ENCODE measurements around the gene NIPA2. TPM values are rescaled to one million over a fixed set of nuclear protein-coding genes. Genes with fewer than 3 reads are reported as not detected.

The NIPA2 gene
- total RNA-seq, 1 donor from 2014 or later, result 103 TPM

DNA sequence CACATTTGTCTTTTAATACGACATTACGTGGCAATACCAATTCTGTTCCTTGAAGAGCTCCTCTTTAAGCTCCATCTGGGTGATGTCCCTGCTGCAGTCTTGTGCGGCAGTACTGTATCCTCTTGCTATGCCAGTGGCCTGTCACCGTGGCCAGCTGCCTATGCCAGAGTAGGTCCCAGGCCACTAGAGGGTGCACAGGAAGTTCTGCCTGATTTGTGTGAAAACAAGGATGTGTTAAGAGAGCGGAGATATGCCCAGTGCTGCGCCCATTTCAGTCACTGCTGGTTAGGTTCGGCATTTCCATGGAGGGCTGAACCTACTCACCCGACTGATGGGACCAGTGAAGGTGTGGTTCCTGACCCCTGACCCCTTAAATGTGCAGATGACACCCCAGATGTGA, 26.8 kb upstream of the NIPA2 start:
- H3K4me2 ChIP-seq (ENCODE audit: low read length), result no peak overlapping the region
- H3K9ac ChIP-seq (ENCODE audit: low read length), result no peak overlapping the region
- DNase-seq (ENCODE audit: low read depth) (no peak), FAIRE-seq (no peak)
- no peak for TF ChIP-seq EZH2 (IDR thresholded peaks at IDR 0.05; ENCODE audit: insufficient read depth, low read length)
- TF ChIP-seq, protein P1, sequence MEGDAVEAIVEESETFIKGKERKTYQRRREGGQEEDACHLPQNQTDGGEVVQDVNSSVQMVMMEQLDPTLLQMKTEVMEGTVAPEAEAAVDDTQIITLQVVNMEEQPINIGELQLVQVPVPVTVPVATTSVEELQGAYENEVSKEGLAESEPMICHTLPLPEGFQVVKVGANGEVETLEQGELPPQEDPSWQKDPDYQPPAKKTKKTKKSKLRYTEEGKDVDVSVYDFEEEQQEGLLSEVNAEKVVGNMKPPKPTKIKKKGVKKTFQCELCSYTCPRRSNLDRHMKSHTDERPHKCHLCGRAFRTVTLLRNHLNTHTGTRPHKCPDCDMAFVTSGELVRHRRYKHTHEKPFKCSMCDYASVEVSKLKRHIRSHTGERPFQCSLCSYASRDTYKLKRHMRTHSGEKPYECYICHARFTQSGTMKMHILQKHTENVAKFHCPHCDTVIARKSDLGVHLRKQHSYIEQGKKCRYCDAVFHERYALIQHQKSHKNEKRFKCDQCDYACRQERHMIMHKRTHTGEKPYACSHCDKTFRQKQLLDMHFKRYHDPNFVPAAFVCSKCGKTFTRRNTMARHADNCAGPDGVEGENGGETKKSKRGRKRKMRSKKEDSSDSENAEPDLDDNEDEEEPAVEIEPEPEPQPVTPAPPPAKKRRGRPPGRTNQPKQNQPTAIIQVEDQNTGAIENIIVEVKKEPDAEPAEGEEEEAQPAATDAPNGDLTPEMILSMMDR (IDR thresholded peaks at IDR 0.05; ENCODE audit: insufficient read depth, low read depth, low read length), result peak; percentile 16
- no peaks in the 10 kb centered on the region for H3K36me3 ChIP-seq (ENCODE audit: insufficient read depth, low read length)
- H2AFZ ChIP-seq (ENCODE audit: low read depth, low read length), result no peak overlapping the region
- H3K4me3 ChIP-seq (ENCODE audit: insufficient read depth, low read depth, low read length), result no peak overlapping the region
- H3K36me3 Mint-ChIP-seq (ENCODE audit: low read depth, unreplicated experiment), result peaks cover under 1% of the 10 kb centered on the region
- no peaks in the 10 kb centered on the region for H3K9me3 Mint-ChIP-seq (ENCODE audit: unreplicated experiment)
- H3K4me3 Mint-ChIP-seq (ENCODE audit: unreplicated experiment), result no peak overlapping the region
- H4K20me1 ChIP-seq (ENCODE audit: insufficient read depth, low read length), result no peaks in the 10 kb centered on the region
- H3K4me1 ChIP-seq (ENCODE audit: insufficient read depth, low read length), result no peaks in the 10 kb centered on the region
- H3K27ac ChIP-seq (ENCODE audit: low read depth, low read length), result no peak overlapping the region
- no peaks in the 10 kb centered on the region for H3K27me3 ChIP-seq (ENCODE audit: insufficient read depth, low read length)
- no peaks in the 10 kb centered on the region for H3K79me2 ChIP-seq (ENCODE audit: insufficient read depth, low read length)
- H3K4me1 Mint-ChIP-seq (ENCODE audit: low read depth, unreplicated experiment), result peaks cover 2% of the 10 kb centered on the region
- H3K27ac Mint-ChIP-seq (ENCODE audit: unreplicated experiment), result no peak overlapping the region
- no peaks in the 10 kb centered on the region for H3K27me3 Mint-ChIP-seq (ENCODE audit: low read depth, unreplicated experiment)
- H3K9me3 ChIP-seq (ENCODE audit: insufficient read depth, low read depth, low read length), result no peaks in the 10 kb centered on the region

GRCh38 chr15:22813844-22814243, 24.6 kb upstream of the NIPA2 start:
- H3K9me3 ChIP-seq (ENCODE audit: insufficient read depth, low read depth, low read length), result no peaks in the 10 kb centered on the region
- H3K27me3 Mint-ChIP-seq (ENCODE audit: low read depth, unreplicated experiment), result no peaks in the 10 kb centered on the region
- H3K27me3 ChIP-seq (ENCODE audit: insufficient read depth, low read length), result no peaks in the 10 kb centered on the region
- TF ChIP-seq, protein P1 (IDR thresholded peaks at IDR 0.05; ENCODE audit: insufficient read depth, low read depth, low read length), result no peak
- TF ChIP-seq EZH2 (IDR thresholded peaks at IDR 0.05; ENCODE audit: insufficient read depth, low read length), result no peak
- no peaks in the 10 kb centered on the region for H3K4me1 ChIP-seq (ENCODE audit: insufficient read depth, low read length)
- DNase-seq (ENCODE audit: low read depth) (no peak), FAIRE-seq (no peak)
- no peaks in the 10 kb centered on the region for H3K79me2 ChIP-seq (ENCODE audit: insufficient read depth, low read length)
- no peak overlapping the region for H3K27ac Mint-ChIP-seq (ENCODE audit: unreplicated experiment)
- no peak overlapping the region for H3K4me3 ChIP-seq (ENCODE audit: insufficient read depth, low read depth, low read length)
- no peaks in the 10 kb centered on the region for H3K36me3 ChIP-seq (ENCODE audit: insufficient read depth, low read length)
- H2AFZ ChIP-seq (ENCODE audit: low read depth, low read length), result no peak overlapping the region
- H3K4me3 Mint-ChIP-seq (ENCODE audit: unreplicated experiment), result no peak overlapping the region
- no peaks in the 10 kb centered on the region for H3K9me3 Mint-ChIP-seq (ENCODE audit: unreplicated experiment)
- H3K36me3 Mint-ChIP-seq (ENCODE audit: low read depth, unreplicated experiment), result no peaks in the 10 kb centered on the region
- H4K20me1 ChIP-seq (ENCODE audit: insufficient read depth, low read length), result no peaks in the 10 kb centered on the region
- no peak overlapping the region for H3K9ac ChIP-seq (ENCODE audit: low read length)
- no peak overlapping the region for H3K27ac ChIP-seq (ENCODE audit: low read depth, low read length)
- no peak overlapping the region for H3K4me2 ChIP-seq (ENCODE audit: low read length)
- peaks cover 2% of the 10 kb centered on the region for H3K4me1 Mint-ChIP-seq (ENCODE audit: low read depth, unreplicated experiment)

DNA sequence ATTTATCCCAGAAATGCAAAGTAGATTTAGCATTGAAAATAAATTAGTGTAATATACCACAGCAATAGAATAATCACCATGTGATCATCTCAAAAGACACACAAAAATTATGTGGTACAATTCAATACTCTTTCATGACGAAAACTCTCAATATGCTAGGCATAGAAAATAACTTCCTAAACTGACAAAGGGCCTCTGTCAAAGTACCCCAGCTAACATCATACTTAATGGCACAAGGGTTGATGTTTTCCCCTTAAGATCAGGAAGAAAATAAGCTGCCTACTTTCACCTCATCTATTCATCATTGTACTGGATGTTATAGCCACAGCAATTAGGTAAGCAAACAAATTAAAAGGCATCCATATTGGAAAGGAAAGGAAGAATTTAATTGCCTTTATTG, 22.7 kb upstream of the NIPA2 start:
- no peaks in the 10 kb centered on the region for H3K27me3 Mint-ChIP-seq (ENCODE audit: low read depth, unreplicated experiment)
- no peak overlapping the region for H3K4me2 ChIP-seq (ENCODE audit: low read length)
- no peak overlapping the region for H3K4me3 Mint-ChIP-seq (ENCODE audit: unreplicated experiment)
- H3K4me1 ChIP-seq (ENCODE audit: insufficient read depth, low read length), result no peaks in the 10 kb centered on the region
- H3K27me3 ChIP-seq (ENCODE audit: insufficient read depth, low read length), result no peaks in the 10 kb centered on the region
- H3K27ac Mint-ChIP-seq (ENCODE audit: unreplicated experiment), result no peak overlapping the region
- H3K4me1 Mint-ChIP-seq (ENCODE audit: low read depth, unreplicated experiment), result peaks cover 2% of the 10 kb centered on the region
- no peak overlapping the region for H3K9ac ChIP-seq (ENCODE audit: low read length)
- H3K4me3 ChIP-seq (ENCODE audit: insufficient read depth, low read depth, low read length), result no peak overlapping the region
- no peaks in the 10 kb centered on the region for H3K79me2 ChIP-seq (ENCODE audit: insufficient read depth, low read length)
- no peaks in the 10 kb centered on the region for H3K36me3 ChIP-seq (ENCODE audit: insufficient read depth, low read length)
- no peaks in the 10 kb centered on the region for H4K20me1 ChIP-seq (ENCODE audit: insufficient read depth, low read length)
- TF ChIP-seq, protein P1 (IDR thresholded peaks at IDR 0.05; ENCODE audit: insufficient read depth, low read depth, low read length), result no peak
- no peak for TF ChIP-seq EZH2 (IDR thresholded peaks at IDR 0.05; ENCODE audit: insufficient read depth, low read length)
- DNase-seq (ENCODE audit: low read depth) (no peak), FAIRE-seq (no peak)
- H3K9me3 ChIP-seq (ENCODE audit: insufficient read depth, low read depth, low read length), result no peaks in the 10 kb centered on the region
- no peaks in the 10 kb centered on the region for H3K36me3 Mint-ChIP-seq (ENCODE audit: low read depth, unreplicated experiment)
- H3K27ac ChIP-seq (ENCODE audit: low read depth, low read length), result no peak overlapping the region
- no peak overlapping the region for H2AFZ ChIP-seq (ENCODE audit: low read depth, low read length)
- no peaks in the 10 kb centered on the region for H3K9me3 Mint-ChIP-seq (ENCODE audit: unreplicated experiment)

Data from astrocyte (in vitro differentiated cells and primary cell).